ENCODE results near the gene IL22.

DNA sequence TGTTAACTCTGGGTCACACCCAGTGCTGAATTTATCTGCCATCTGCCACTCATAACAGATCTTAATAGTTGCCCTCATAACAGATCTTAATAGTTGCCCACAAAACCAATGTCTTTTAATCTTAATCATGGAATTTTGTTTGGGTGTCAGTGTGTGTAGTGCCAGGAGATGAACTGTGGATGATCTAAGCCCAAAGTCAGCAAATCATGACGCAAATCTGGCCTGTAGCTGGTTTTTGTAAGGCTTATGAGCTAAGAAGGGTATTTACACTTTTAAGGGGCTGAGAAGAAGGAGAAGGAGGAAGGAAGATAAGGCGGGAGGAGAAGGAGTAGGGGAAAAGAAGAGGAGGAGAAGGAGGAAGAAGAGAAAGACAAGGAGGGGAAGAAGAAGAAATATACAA is 17.8 kb downstream of the IL22 start:
- no peak for TF ChIP-seq POLR2AphosphoS5 (IDR thresholded peaks at IDR 0.05; ENCODE audit: low read depth, low read length)
- TF ChIP-seq, protein P1, sequence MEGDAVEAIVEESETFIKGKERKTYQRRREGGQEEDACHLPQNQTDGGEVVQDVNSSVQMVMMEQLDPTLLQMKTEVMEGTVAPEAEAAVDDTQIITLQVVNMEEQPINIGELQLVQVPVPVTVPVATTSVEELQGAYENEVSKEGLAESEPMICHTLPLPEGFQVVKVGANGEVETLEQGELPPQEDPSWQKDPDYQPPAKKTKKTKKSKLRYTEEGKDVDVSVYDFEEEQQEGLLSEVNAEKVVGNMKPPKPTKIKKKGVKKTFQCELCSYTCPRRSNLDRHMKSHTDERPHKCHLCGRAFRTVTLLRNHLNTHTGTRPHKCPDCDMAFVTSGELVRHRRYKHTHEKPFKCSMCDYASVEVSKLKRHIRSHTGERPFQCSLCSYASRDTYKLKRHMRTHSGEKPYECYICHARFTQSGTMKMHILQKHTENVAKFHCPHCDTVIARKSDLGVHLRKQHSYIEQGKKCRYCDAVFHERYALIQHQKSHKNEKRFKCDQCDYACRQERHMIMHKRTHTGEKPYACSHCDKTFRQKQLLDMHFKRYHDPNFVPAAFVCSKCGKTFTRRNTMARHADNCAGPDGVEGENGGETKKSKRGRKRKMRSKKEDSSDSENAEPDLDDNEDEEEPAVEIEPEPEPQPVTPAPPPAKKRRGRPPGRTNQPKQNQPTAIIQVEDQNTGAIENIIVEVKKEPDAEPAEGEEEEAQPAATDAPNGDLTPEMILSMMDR (IDR thresholded peaks at IDR 0.05 in 2 of 3, conservative IDR thresholded peaks at IDR 0.05 in 1 of 3; ENCODE audit: borderline replicate concordance in 1 of 3, insufficient read depth in 1 of 3, low read depth in 2 of 3, low read length in 2 of 3), result no peak
- no peak for TF ChIP-seq POLR2A (IDR thresholded peaks at IDR 0.05; ENCODE audit: borderline replicate concordance, extremely low read depth, insufficient read depth, insufficient read length)
- TF ChIP-seq, protein P2, sequence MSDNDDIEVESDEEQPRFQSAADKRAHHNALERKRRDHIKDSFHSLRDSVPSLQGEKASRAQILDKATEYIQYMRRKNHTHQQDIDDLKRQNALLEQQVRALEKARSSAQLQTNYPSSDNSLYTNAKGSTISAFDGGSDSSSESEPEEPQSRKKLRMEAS (IDR thresholded peaks at IDR 0.05), result no peak
- no peak for TF ChIP-seq EZH2phosphoT487 (IDR thresholded peaks at IDR 0.05; ENCODE audit: borderline replicate concordance)
- TF ChIP-seq RAD21 (IDR thresholded peaks at IDR 0.05; ENCODE audit: low read depth), result no peak
- no peak for TF ChIP-seq SRF (IDR thresholded peaks at IDR 0.05; ENCODE audit: low read depth)
- TF ChIP-seq EZH2 (IDR thresholded peaks at IDR 0.05), result no peak
